SJCRH30 (cell line): ENCODE data around the gene PRKRA. TPM values are rescaled to one million over a fixed set of nuclear protein-coding genes. Genes with fewer than 3 reads are reported as not detected.
"Not testable (repeated sequence)": the region's sequence is repeated elsewhere in the genome, so short reads cannot be mapped to it uniquely, and the experiment has no call there.

Source experiments
- DNase-seq, 2 experiments: peaks; one replicate each; pipeline ENCODE4 v3.0.0-alpha.2; 2015 to 2020
- H3K27ac ChIP-seq: fragments of 250-450 bp; sonication (Bioruptor Pico); 2 replicates; pipeline ENCODE4 v1.5.1; 2020; ENCODE audit warnings: mild to moderate bottlenecking, moderate library complexity
- H3K27me3 ChIP-seq: fragments of 250-450 bp; sonication (Bioruptor Pico); 2 replicates; pipeline ENCODE4 v1.5.1; 2020; ENCODE audit warnings: mild to moderate bottlenecking, moderate library complexity
- H3K36me3 ChIP-seq: fragments of 250-450 bp; sonication (Bioruptor Pico); 2 replicates; pipeline ENCODE4 v1.5.1; 2020; ENCODE audit warnings: mild to moderate bottlenecking, moderate library complexity
- H3K4me1 ChIP-seq: fragments of 250-450 bp; sonication (Bioruptor Pico); 2 replicates; pipeline ENCODE4 v1.5.1; 2020; ENCODE audit warnings: mild to moderate bottlenecking, moderate library complexity
- H3K4me3 ChIP-seq: fragments of 250-450 bp; sonication (Bioruptor Pico); 2 replicates; pipeline ENCODE4 v1.5.1; 2020; ENCODE audit warnings: mild to moderate bottlenecking, moderate library complexity
- H3K9me3 ChIP-seq: fragments of 250-450 bp; sonication (Bioruptor Pico); replicated peaks from 2 replicates; pipeline ENCODE4 v1.5.1; 2020; ENCODE audit warnings: mild to moderate bottlenecking, moderate library complexity
- total RNA-seq: library from RNA; depleted of rRNA; stranded (reverse); fragments of >200 nt; shearing (Covaris generic); gene quantifications from 2 replicates; pipeline ENCODE4 v1.2.3, GENCODE V29; 2014

Gene PRKRA
- total RNA-seq, 1 experiment from 2014 or later = 112 TPM

DNA sequence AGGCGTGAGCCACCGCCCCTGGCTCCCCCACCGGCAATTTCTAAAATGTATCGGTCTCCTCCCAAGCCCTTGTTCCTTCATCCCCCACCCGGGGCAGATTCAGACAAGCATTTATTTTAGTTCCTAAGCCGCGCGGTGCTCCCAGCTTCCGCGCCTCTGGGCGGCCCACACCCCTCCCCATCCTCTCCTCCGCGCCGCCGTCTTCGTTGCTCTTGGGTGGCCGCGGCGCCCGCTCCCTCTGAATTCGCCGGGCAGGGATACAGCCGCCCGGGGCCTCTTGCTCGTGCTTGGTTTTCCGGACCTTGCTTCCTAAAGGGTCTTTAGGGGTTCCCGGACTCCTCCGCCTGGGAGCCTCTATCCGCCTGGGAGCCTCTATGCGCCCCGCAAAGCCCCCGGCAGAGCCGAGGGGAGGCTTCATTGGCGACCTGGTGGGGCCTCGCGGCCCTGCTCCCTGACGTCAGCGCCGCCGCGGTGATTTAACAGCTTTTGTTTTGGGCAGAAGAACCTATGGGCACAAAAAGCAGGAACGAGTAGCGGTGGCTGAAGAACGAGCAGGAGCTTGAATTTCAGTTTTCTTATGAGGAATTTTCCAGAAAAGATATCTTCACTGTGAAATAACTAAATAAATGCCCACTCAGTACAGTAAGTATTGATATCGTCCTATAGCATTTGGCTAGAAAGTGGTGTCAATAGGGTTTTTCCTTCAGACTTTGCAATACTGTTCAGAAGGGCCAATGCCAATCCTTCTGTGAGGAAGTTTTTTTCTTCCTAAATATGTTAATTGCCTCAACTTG, 37.3 kb downstream of the PRKRA start:
- H3K4me1 ChIP-seq = no peaks in the 10 kb centered on the region
- peak overlapping the region; percentile 97 for H3K27ac ChIP-seq
- no peaks in the 10 kb centered on the region for H3K36me3 ChIP-seq
- peak overlapping the region; percentile 79 for H3K4me3 ChIP-seq
- peak; percentile 87 to 88 for DNase-seq
- H3K9me3 ChIP-seq = no peaks in the 10 kb centered on the region
- H3K27me3 ChIP-seq = no peaks in the 10 kb centered on the region

GRCh38 chr2:178412453-178412852, 38.5 kb downstream of the PRKRA start:
- not testable (repeated sequence) for H3K36me3 ChIP-seq, DNase-seq, H3K4me3 ChIP-seq, H3K27ac ChIP-seq, H3K4me1 ChIP-seq, H3K9me3 ChIP-seq, H3K27me3 ChIP-seq

GRCh38 chr2:178412047-178412446, 38.9 kb downstream of the PRKRA start:
- Histone ChIP-seq H3K9me3 (no peaks in the 10 kb centered on the region), H3K4me1 (no peaks in the 10 kb centered on the region), H3K36me3 (no peaks in the 10 kb centered on the region), H3K27ac (no peak overlapping the region), H3K27me3 (no peaks in the 10 kb centered on the region), H3K4me3 (no peak overlapping the region)
- DNase-seq = peak in 1 of 2 experiments; percentile 27

DNA sequence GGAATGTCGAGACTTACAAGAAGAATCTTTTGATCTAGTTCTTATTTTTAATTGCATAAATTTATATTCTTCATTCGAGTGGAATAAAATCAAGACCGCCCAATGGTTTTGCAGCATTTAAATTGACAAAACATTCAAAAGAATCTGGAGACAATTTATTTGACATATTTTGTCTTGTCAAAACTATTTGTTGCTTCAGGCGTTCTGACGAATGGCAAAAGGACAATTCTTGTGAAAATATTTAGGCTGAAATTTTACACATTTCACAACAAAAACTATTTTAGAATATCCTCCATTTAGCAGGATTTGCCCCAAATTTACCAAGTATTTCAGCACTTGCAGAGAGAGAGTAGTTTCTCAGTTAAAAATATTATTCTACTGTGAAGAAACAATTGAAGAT, 41.7 kb downstream of the PRKRA start:
- Histone ChIP-seq H3K4me3 (no peak overlapping the region), H3K27ac (no peak overlapping the region), H3K36me3 (no peaks in the 10 kb centered on the region), H3K9me3 (no peaks in the 10 kb centered on the region), H3K27me3 (no peaks in the 10 kb centered on the region), H3K4me1 (peaks cover 11% of the 10 kb centered on the region)
- DNase-seq = no peak

- peak; percentile 91 to 94 for DNase-seq
- Histone ChIP-seq H3K27me3 (no peaks in the 10 kb centered on the region), H3K27ac (peak overlapping the region; percentile 89), H3K9me3 (no peaks in the 10 kb centered on the region), H3K36me3 (no peaks in the 10 kb centered on the region), H3K4me1 (peaks cover 20% of the 10 kb centered on the region), H3K4me3 (peak overlapping the region; percentile 28)
Measured at GRCh38 chr2:178404368-178404767, 46.6 kb downstream of the PRKRA start.

DNA sequence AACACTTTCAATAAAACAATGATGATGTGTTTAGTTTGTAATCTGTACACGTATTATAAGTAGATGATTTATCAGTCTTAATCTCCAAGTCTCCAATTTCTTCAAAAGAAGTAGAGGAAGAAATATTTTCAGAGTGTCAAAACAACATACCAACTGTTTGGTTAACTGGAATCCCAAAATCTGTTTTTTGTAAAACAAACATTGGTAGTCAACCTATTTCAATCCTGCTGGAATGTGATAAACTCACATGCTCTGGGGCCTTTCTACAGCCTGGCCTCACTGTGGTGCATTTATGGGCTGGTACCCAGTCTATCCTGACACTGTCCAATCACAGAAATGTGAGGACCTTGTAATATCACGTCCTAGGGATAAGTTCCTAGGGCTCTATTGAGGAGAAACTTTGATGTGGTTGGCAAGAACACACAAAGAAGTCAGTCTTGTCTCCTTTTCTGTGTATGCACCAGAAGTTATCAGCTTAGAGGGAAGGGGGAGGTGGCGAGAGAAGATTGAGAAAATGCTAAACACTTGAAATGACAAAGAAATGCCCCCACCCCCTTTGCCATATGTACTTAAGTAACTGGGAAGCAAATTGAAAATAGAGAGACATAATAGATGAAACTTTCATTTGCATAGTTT, 47.2 kb downstream of the PRKRA start:
- Histone ChIP-seq H3K27me3 (no peaks in the 10 kb centered on the region), H3K27ac (peak overlapping the region; percentile 89), H3K4me3 (peak overlapping the region; percentile 28), H3K36me3 (no peaks in the 10 kb centered on the region), H3K4me1 (peaks cover 20% of the 10 kb centered on the region), H3K9me3 (no peaks in the 10 kb centered on the region)
- peak; percentile 13 to 57 for DNase-seq

DNA sequence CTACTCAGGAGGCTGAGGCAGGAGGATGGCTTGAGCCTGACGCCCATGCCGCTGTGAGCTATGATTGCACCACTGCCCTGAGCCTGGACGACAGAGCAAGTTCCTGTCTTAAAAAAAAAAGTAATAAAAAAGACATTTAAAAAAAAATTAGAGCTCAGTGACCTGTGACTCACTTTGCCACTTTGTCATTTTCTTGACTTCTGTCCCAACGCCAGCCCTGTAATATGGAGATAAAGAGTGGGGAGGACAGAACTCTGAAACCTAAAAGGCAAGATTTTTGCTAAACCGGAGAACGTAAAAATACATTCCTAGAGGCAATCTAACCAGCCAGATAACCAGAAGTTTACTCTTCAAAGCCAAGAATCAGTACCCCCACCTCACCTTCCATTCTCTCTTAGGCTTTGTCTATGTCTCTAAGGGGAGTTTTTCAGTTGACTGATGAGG, 49.0 kb downstream of the PRKRA start:
- Histone ChIP-seq H3K27ac (no peak overlapping the region), H3K27me3 (no peaks in the 10 kb centered on the region), H3K4me1 (peaks cover 20% of the 10 kb centered on the region), H3K9me3 (no peaks in the 10 kb centered on the region), H3K4me3 (no peak overlapping the region), H3K36me3 (no peaks in the 10 kb centered on the region)
- DNase-seq = no peak

- H3K4me3 ChIP-seq = no peak overlapping the region
- no peak overlapping the region for H3K27ac ChIP-seq
- H3K36me3 ChIP-seq = no peaks in the 10 kb centered on the region
- peak in 1 of 2 experiments; percentile 71 for DNase-seq
- no peaks in the 10 kb centered on the region for H3K27me3 ChIP-seq
- no peaks in the 10 kb centered on the region for H3K9me3 ChIP-seq
- H3K4me1 ChIP-seq = no peaks in the 10 kb centered on the region
Measured at GRCh38 chr2:178397002-178397605, 53.9 kb downstream of the PRKRA start.

DNA sequence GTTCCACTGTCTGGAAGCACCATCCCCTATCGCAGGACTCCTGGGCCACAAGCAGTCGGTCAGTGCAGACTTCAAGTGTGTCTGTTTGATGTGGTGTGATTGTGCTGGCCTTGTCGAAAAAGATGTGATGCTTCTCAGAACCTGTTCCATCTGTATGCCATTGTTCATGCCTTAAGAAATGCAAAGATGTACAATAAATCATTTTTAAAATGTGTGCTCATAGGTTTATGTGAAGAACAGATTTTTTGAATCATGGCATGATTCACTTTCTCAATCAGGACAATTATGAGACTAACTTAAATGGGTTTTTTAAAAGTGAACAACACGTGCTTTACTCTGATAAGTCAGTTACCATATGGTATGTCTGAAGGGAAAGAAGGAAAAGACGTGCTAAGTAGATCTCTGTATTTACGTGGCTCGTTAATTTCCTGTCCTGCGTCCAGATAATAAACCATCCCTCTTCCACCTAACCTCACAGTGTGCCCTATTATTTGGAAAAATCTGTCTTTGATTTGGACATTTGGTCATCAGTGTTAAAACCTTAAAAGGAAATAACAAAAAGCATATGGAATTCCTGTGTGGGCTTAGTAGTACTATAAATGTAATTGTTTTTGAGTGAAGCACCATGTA, 54.9 kb downstream of the PRKRA start:
- Histone ChIP-seq H3K27me3 (no peaks in the 10 kb centered on the region), H3K9me3 (no peaks in the 10 kb centered on the region)
- DNase-seq = no peak

GRCh38 chr2:178395295-178395694, 55.7 kb downstream of the PRKRA start:
- DNase-seq = no peak
- H3K36me3 ChIP-seq = no peaks in the 10 kb centered on the region

More for the DNA sequence above, 54.9 kb downstream of the PRKRA start:
- H3K36me3 ChIP-seq = no peaks in the 10 kb centered on the region
- no peaks in the 10 kb centered on the region for H3K4me1 ChIP-seq
- H3K4me3 ChIP-seq = no peak overlapping the region
- H3K27ac ChIP-seq = no peak overlapping the region

DNA sequence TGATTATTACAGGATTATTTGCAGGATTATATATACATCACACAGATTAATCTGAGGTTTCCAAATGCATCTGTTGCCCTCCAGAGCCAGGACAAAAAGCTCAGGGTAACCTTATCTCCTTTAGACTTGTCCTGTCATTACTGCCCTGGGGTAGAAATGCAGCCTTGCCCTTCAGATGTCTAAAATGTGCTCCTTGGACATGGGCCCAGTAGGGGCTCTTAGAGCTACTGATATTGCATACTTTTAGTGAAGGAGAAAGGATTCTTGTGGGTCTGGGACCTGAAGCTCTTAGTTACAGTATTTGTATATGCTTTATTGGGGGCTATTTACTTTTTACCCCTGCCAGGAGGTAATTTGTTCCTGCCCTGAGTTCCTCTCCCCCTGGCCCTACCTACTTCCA, 56.1 kb downstream of the PRKRA start:
- no peaks in the 10 kb centered on the region for H3K4me1 ChIP-seq
- no peak overlapping the region for H3K4me3 ChIP-seq
- H3K9me3 ChIP-seq = no peaks in the 10 kb centered on the region
- no peak overlapping the region for H3K27ac ChIP-seq
- no peaks in the 10 kb centered on the region for H3K27me3 ChIP-seq
- H3K36me3 ChIP-seq = no peaks in the 10 kb centered on the region
- DNase-seq = peak in 1 of 2 experiments; percentile 62

More at GRCh38 chr2:178395295-178395694, 55.7 kb downstream of the PRKRA start:
- Histone ChIP-seq H3K27ac (no peak overlapping the region), H3K4me3 (no peak overlapping the region), H3K9me3 (no peaks in the 10 kb centered on the region), H3K27me3 (no peaks in the 10 kb centered on the region), H3K4me1 (no peaks in the 10 kb centered on the region)

- H3K27me3 ChIP-seq = no peaks in the 10 kb centered on the region
Measured at GRCh38 chr2:178392215-178392614, 58.8 kb downstream of the PRKRA start.

GRCh38 chr2:178391701-178392100, 59.3 kb downstream of the PRKRA start:
- Histone ChIP-seq H3K27ac (no peak overlapping the region), H3K9me3 (no peaks in the 10 kb centered on the region), H3K36me3 (no peaks in the 10 kb centered on the region; the same call in 1 of the 2 replicates), H3K4me3 (no peak overlapping the region), H3K4me1 (no peaks in the 10 kb centered on the region), H3K27me3 (no peaks in the 10 kb centered on the region)
- DNase-seq = no peak

More at GRCh38 chr2:178392215-178392614, 58.8 kb downstream of the PRKRA start:
- Histone ChIP-seq H3K4me3 (no peak overlapping the region), H3K36me3 (no peaks in the 10 kb centered on the region; the same call in 1 of the 2 replicates), H3K9me3 (no peaks in the 10 kb centered on the region), H3K27ac (no peak overlapping the region), H3K4me1 (no peaks in the 10 kb centered on the region)
- DNase-seq = no peak

GRCh38 chr2:178388287-178388686, 62.7 kb downstream of the PRKRA start:
- no peaks in the 10 kb centered on the region for H3K4me1 ChIP-seq
- no peak overlapping the region for H3K4me3 ChIP-seq
- no peak for DNase-seq
- H3K9me3 ChIP-seq = no peaks in the 10 kb centered on the region
- no peaks in the 10 kb centered on the region for H3K27me3 ChIP-seq
- peaks cover 10% of the 10 kb centered on the region; the same call in 1 of the 2 replicates for H3K36me3 ChIP-seq
- no peak overlapping the region for H3K27ac ChIP-seq
